GM12874 (cell line): ENCODE results near the gene DGKI.

Experiments used
- CTCF ChIP-seq: IDR thresholded peaks from 2 replicates; pipeline ENCODE4 v1.5.1; 2011; ENCODE audit warnings: low read depth, mild to moderate bottlenecking, control low read depth, low read length, moderate library complexity; ENCODE audit not compliant: insufficient read depth

The DGKI gene

GRCh38 chr7:137860542-137860941, 13.8 kb upstream of the DGKI start:
- TF ChIP-seq CTCF = no peak

GRCh38 chr7:137853053-137853452, 6.3 kb upstream of the DGKI start:
- no peak for TF ChIP-seq CTCF

- no peak for TF ChIP-seq CTCF
Observed at GRCh38 chr7:137852108-137852507, 5.3 kb upstream of the DGKI start.

- no peak for TF ChIP-seq CTCF
Observed at GRCh38 chr7:137850972-137851945, 4.5 kb upstream of the DGKI start.

- TF ChIP-seq CTCF = no peak
Observed at GRCh38 chr7:137850571-137850970, 3.8 kb upstream of the DGKI start.

- TF ChIP-seq CTCF = no peak
Observed at GRCh38 chr7:137848095-137848494, 1.3 kb upstream of the DGKI start.

- TF ChIP-seq CTCF = no peak
Observed at GRCh38 chr7:137847568-137848050, 835 bp upstream of the DGKI start.
